Renal pelvis (tissue), 4 donors: ENCODE results near the gene DPH3. TPM values are rescaled to one million over a fixed set of nuclear protein-coding genes. Genes with fewer than 3 reads are reported as not detected.

Source experiments
- DNase-seq: peaks from one replicate; pipeline ENCODE4 v3.0.0-alpha.2; 2013
- polyA plus RNA-seq, 3 donors: library from polyadenylated mRNA; unstranded; fragments of 120-200 nt; gene quantifications; one replicate each; pipeline ENCODE4 v1.2.1, GENCODE V29; 2013; ENCODE audit not compliant: insufficient read length in 3 of 3

DPH3 gene
- polyA plus RNA-seq, 3 donors, result 21.9 to 25.5 (median 24.7) TPM

GRCh38 chr3:16240229-16241023, 24.3 kb downstream of the DPH3 start:
- no peak for DNase-seq

DNA sequence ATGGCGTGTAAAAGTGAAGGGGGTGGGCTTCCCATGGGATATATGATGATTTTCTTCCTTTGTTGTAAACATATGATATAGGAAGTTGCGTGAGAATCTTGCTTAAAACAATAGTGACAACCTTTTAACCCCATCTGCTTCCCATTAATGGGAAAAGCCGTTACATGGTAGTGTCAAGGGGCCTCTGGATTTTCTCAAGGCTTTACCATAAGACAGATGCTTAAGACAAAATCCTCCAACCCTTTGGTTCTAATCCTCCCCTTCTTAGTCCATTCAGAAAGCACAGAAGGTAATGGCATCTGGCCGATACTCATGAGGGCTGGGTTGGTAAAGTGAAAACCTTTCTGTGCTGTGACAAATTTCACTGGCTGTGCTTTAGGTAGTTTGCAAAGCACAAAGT, 25.0 kb downstream of the DPH3 start:
- no peak for DNase-seq

- no peak for DNase-seq
Measured at GRCh38 chr3:16239086-16239770, 25.5 kb downstream of the DPH3 start.

DNA sequence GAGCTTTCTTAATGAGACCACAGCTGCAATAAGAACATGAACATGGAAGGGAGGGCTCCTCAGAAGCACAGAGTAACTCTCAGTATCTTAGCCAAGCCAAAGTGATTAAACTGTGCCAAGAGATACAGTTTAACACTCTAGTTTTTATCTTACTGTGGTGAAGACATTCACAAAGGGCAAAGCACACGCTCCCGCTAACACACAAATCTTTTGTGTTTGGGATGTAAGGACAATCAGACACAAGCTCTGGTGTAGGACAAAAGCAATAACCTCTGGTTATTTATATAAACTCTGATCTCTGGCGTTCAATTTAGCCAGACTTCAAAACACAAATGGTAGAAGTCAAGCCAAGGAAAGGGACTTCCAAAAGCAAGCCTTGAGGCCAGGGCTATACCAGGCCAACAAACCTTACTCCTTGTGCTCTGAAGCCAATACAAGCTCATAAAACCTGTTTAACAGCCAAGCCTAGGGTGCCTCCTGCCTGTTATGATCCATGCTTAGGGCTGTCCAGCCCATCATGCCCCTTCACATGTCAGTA, 27.8 kb downstream of the DPH3 start:
- DNase-seq, result no peak

DNA sequence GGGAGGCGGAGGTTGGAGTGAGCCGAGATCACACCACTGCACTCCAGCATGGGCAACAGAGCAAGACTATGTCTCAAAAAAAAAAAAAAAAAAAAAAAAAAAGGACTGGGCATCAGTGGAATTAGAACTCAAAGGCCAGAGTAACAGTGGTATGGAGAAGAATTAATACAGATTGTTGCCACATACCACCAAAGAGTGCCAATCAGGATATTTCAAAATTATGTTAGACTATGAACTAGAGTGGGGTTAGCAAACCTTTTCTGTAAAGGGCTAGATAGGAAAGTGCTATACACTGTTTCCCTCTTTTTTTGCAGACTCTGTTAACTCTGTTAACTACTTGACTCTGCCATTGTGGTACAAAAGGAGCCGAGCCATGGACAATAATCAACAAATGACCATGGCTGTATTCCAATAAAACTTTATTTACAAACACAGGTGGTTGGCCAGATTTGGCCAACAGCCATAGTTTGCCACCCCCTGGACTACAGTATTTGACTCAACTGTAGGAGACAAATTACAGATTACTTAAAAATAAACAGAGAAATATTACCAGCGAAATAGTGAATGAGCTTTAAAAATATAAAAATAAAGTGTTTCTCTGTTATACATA, 28.6 kb downstream of the DPH3 start:
- no peak for DNase-seq

DNA sequence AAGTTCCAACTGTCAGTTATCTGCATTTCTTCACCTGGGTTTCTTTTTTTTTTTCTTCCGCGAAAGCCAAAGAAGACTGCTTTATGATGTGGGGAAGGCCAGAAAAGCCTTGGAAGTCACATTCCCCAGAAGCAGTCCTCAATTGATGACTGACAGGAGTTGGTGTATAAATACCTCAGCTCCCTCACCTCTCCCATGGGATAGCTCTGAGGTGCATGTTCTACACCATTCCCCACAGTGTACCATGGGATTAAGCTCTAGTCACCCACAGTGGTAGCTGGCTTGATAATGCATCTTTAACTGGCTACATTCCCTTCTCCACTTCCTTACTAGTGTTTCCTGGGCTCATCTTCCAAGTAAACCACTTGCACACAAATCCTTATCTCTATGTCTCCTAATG, 30.5 kb downstream of the DPH3 start:
- no peak for DNase-seq

- no peak for DNase-seq
Measured at GRCh38 chr3:16233806-16234205, 30.9 kb downstream of the DPH3 start.

DNA sequence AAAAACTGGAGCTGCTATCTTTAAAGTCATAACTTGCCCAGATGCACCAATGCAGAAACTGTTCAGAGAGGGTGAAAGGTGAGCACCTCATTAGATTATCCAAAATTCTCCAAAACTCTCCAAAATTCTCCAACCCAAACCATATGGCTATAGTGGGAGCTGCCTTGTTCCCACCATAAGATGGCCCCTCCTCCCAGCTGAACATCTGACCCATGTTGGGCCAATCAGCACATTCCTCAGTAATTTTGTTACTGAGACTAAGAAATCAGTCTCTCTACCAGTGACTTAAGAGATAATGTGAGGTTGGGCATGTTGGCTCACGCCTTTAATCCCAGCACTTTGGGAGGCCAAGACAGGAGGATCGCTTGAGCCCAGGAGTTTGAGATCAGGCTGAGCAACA, 32.8 kb downstream of the DPH3 start:
- DNase-seq, result no peak

- DNase-seq, result no peak
Measured at GRCh38 chr3:16229681-16230080, 35.1 kb downstream of the DPH3 start.

- no peak for DNase-seq
Measured at GRCh38 chr3:16227566-16227965, 37.2 kb downstream of the DPH3 start.

- DNase-seq, result no peak
Measured at GRCh38 chr3:16224325-16224724, 40.4 kb downstream of the DPH3 start.

DNA sequence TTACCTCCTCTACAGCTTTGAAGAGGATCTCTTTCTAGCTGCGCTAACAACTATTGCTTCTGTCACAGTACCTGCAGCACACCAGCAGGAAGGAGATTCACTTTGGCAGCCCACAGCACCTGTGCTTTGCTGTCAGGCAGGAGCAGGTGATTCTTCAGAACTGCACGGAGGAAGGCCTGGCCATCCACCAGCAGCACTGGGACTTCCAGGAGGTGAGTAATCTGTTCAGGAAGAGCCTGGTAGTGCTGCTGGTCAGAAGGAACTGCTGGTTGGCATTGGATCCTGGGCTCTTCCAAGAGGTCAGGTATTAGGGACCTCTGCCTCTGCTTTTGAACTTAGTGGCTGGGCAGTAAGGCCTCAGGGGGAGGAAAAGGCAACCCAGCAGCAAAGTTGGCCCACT, 42.2 kb downstream of the DPH3 start:
- no peak for DNase-seq

GRCh38 chr3:16221990-16222389, 42.8 kb downstream of the DPH3 start:
- no peak for DNase-seq

- DNase-seq, result no peak
Measured at GRCh38 chr3:16219777-16220176, 45.0 kb downstream of the DPH3 start.

DNA sequence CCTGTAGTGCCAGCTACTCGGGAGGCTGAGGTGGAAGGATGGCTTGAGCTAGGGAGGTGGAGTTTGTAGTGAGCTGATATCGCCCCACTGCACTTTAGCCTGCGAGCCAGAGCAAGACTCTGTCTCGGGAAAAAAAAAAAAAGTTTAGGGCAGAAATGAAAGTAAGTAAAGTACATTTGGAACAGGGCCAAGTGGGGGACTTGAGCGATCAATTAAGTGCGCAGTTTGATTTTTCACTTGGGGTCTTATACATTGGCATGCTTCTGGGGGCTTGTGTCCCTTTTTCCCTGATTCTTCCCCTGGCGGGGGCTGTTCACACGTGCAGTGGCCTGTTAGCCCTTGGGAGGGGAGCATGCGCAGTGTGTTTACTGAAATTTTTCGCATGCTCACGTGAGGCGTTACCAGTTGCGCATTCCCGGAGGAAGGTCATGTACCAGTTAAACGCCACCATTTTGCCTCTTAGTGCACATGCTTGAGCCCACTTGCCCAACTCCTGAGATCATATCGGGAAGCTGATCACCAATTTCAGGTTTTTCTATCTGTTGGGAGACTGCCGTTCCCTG, 48.3 kb downstream of the DPH3 start:
- no peak for DNase-seq

GRCh38 chr3:16214366-16214765, 50.4 kb downstream of the DPH3 start:
- DNase-seq, result no peak

DNA sequence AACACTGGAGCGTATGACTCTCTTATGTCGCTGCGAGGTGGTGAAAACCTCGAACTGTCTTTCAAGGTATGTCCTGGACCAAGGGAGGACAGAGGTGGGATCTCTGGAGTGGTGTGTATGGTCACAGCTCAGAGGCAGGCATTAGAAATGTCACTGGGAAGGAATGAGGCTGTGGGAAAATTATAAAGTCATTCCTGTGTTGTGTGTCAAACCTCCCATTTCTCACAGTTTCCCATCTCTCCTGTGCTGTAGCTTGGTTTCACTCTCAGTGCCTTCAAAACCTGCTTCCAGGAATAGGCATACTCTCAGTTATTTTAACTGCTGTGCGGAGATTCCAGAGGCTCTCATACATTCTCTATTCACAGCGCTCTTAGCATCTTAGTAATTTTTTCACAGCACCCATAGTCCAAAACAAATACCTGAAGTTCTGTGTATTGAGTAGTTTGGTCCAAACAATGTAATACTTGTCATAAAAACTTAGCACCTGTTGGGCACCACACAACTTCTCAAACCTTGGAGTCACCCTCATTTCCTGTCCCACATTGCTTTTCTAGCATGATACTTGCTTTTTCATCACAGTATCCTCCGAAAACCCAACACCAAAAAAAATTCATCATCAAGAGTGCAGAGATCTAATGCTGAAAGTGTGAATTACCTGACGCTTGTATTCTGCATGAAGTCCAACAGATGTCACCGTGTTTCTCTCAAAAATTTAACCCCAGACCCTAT, 53.4 kb downstream of the DPH3 start:
- no peak for DNase-seq
